Mucosa of gallbladder (tissue), 1 donor: ENCODE measurements around the gene TTC29. TPM values are rescaled to one million over a fixed set of nuclear protein-coding genes. Genes with fewer than 3 reads are reported as not detected.
"Not testable (repeated sequence)": the region's sequence is repeated elsewhere in the genome, so short reads cannot be mapped to it uniquely, and the experiment has no call there.

Source experiments
- DNase-seq: peaks from one replicate; pipeline ENCODE4 v3.0.0-alpha.2; 2020; ENCODE audit warnings: low spot score
- total RNA-seq: library from RNA; stranded (reverse); gene quantifications from one replicate; pipeline ENCODE4 v1.2.1, GENCODE V29; 2021
- donor health status: DM: no; HTN: no; CAD: no.

Gene TTC29
- total RNA-seq, 1 donor from 2014 or later, result not detected

DNA sequence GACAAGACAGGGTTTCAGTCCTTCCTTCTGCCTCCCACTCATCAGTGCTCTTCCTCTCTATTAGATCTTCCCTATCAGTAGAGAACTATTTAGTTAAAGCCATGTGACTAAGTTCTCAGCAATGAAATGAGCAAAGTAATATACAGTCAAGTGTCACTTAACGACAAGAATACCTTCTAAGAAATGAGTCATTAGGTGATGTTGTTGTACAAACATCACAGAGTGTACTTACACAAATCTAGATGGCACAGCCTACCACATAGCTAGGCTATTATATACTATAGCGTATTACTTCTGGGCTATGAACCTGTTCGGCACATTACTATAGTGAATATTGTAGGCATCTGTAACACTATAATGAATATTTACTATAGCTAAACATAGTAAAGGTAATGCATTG, 235.7 kb downstream of the TTC29 start:
- no peak for DNase-seq

DNA sequence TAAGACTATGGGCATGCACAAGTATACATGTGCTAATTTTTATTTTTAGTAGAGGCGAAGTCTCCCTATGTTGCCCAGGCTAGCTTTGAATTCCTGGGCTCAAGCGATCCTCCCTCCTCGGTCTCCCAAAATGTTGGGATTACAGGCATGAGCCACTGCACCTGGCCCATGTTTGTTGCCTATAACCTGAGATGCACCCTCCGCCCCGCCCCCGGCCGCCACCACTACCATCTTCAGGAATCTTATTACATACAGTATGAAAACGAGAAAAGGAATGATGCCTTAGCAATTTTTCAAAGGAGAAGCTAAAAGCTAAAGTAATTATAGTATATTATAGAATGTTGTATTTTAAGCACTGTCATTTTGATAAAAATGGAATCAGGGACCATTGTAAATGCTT, 245.8 kb downstream of the TTC29 start:
- DNase-seq, result no peak

DNA sequence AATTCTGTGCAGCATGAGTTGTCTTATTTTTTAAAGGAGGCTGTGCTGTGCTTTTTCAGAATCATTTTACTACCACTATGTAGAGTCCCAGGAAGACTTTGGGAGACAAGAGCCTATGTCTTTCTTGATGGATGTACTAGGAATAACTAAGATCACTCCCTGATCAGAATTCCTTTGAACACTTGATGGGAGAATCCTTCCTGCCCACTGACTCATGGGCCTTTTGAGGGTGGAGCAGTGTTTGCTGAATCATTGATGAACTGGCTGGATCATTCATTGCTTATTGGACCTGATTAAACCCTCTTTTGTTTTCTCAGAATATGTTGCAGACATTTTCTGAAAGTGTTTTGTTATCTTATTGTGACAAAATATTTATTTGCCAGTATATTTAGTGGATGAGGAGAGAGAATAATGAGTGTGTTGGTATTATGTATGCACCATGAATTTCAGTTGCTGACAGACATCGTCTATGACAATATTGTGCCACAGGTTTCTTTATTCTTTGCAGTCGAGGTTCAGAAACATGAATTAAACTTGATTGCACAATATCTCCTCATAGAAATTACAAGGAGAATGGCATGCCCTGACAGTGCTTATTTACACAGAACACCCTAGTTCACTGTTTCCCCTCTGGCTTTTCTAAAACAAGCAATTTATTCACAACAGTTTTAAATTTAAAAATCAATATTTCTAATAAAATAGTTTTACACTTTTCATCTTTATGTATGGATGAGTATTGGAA, 270.7 kb downstream of the TTC29 start:
- no peak for DNase-seq

DNA sequence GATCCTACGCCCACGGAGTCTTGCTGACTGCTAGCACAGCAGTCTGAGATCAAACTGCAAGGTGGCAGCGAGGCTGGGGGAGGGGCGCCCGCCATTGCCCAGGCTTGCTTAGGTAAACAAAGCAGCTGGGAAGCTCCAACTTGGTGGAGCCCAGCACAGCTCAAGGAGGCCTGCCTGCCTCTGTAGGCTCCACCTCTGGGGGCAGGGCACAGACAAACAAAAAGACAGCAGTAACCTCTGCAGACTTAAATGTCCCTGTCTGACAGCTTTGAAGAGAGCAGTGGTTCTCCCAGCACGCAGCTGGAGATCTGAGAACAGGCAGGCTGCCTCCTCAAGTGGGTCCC, 281.7 kb downstream of the TTC29 start:
- DNase-seq, result not testable (repeated sequence)

DNA sequence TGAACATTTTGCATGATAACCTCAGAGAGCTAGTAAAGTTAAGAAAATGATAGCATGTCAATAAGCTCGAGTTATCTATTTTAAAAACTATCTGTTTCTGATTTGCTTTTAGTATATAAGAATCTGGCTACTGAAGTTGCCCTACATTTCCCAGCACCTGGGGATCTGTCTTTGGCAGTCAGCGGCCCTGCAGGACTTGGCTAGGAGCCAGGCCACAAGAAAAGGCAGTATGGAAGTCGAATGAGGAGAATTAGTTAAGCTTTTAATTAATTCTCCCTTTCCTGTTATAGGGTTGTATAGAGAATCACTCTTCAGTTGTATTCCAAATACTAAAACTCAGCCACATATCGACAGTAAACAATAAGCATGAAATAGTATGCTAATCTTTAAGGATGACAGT, 284.3 kb downstream of the TTC29 start:
- no peak for DNase-seq
